ENCODE measurements around the gene UROC1. TPM values are rescaled to one million over a fixed set of nuclear protein-coding genes. Genes with fewer than 3 reads are reported as not detected.

Gene UROC1
- total RNA-seq (2021): not detected in 2 replicates
- long read RNA-seq: 0 reads

- Histone ChIP-seq H4K8ac (replicated peaks; ENCODE audit: insufficient read length, low read depth, low read length) (no peak within 1 kb of the TSS), H2BK20ac (ENCODE audit: low read depth, low read length, poor library complexity, severe bottlenecking) (no peak within 1 kb of the TSS), H4K91ac (ENCODE audit: insufficient read length, low read depth, low read length) (no peak within 1 kb of the TSS), H3K4me2 (ENCODE audit: insufficient read depth, insufficient read length, low read length) (no peak within 1 kb of the TSS), H2BK120ac (ENCODE audit: low read depth, low read length, poor library complexity, severe bottlenecking) (no peak within 1 kb of the TSS), H2BK12ac (ENCODE audit: insufficient read length, low read depth, low read length) (no peak within 1 kb of the TSS), H3K9ac (ENCODE audit: extremely low read depth, insufficient read length, low read length) (no peak within 1 kb of the TSS), H3K27ac (ENCODE audit: insufficient read length, low read depth, low read length) (no peak within 1 kb of the TSS), H3K4ac (ENCODE audit: low read depth, low read length) (no peak within 1 kb of the TSS), H3K79me1 (ENCODE audit: insufficient read depth, low read depth, low read length, poor library complexity, severe bottlenecking) (no peaks in the 10 kb centered on the region), H3K4me1 (ENCODE audit: insufficient read depth, low read length) (no peaks in the 10 kb centered on the region), H2BK5ac (ENCODE audit: insufficient read length, low read length) (no peak within 1 kb of the TSS), H3K56ac (ENCODE audit: insufficient read length, low read depth, low read length) (no peak within 1 kb of the TSS), H3K18ac (ENCODE audit: insufficient read length, low read depth, low read length) (no peak within 1 kb of the TSS), H3T11ph (ENCODE audit: low read length) (no peak within 1 kb of the TSS), H4K5ac (ENCODE audit: insufficient read length, low read depth, low read length) (no peak within 1 kb of the TSS), H3K9me3 (ENCODE audit: control insufficient read depth, low read depth, low read length) (no peaks in the 10 kb centered on the region), H2AK5ac (ENCODE audit: insufficient read length, low read length) (no peak within 1 kb of the TSS), H2AFZ (ENCODE audit: low read length) (no peak within 1 kb of the TSS), H4K20me1 (ENCODE audit: control insufficient read depth, insufficient read depth, insufficient read length) (no peaks in the 10 kb centered on the region), H3K79me2 (ENCODE audit: insufficient read depth, low read length) (no peaks in the 10 kb centered on the region), H3K23ac (ENCODE audit: insufficient read length, low read depth, low read length) (no peak within 1 kb of the TSS), H2BK15ac (ENCODE audit: low read depth, low read length) (no peak within 1 kb of the TSS), H3K27me3 (ENCODE audit: insufficient read depth, low read length) (no peaks in the 10 kb centered on the region; the same call in 1 of the 2 replicates), H3K14ac (ENCODE audit: insufficient read depth, low read length) (no peak within 1 kb of the TSS), H3K23me2 (ENCODE audit: insufficient read length, low read depth, low read length, poor library complexity, severe bottlenecking) (no peaks in the 10 kb centered on the region)
- no peak within 1 kb of the TSS for H3K4me3 Mint-ChIP-seq
- no peaks in the 10 kb centered on the region for H3K36me3 Mint-ChIP-seq (ENCODE audit: insufficient read depth in 1 of 3, low read depth in 3 of 3)
- no peak within 1 kb of the TSS for H3K27ac Mint-ChIP-seq
- H3K4me1 Mint-ChIP-seq: peaks cover 3 to 4% of the 10 kb centered on the region in 2 experiments; a peak in 1 of 4 replicates
- TF ChIP-seq CTCF (conservative IDR thresholded peaks at IDR 0.05): no peak
- H3K9me3 Mint-ChIP-seq: no peaks in the 10 kb centered on the region
- peaks cover 6% of the 10 kb centered on the region for H3K27me3 Mint-ChIP-seq (ENCODE audit: low read depth)
- no CpG with 5 or more reads among the region's 16 CpGs for WGBS (ENCODE audit: extremely low coverage, insufficient read length, low lambda C conversion rate)
- no peak for DNase-seq
Measured at GRCh38 chr3:126517291-126517951, at the start of gene UROC1. Gene UROC1 (minus strand): TSS chr3:126517773. CDS start chr3:126517719, 54 bp downstream.
